H1 (cell line): ENCODE results near the gene MGST3.

ENCODE experiments used
- EZH2 ChIP-seq: fragments of 200-600 bp; sonication (generic); IDR thresholded peaks from 2 replicates; pipeline ENCODE4 v1.7.1; 2012; ENCODE audit warnings: low read depth, mild to moderate bottlenecking, moderate library complexity, low read length, inconsistent platforms; ENCODE audit not compliant: severe bottlenecking
- POLR2A ChIP-seq, 2 experiments: IDR thresholded peaks; 1 replicate in 1 of 2; 2 replicates in 1 of 2; pipeline ENCODE4 v1.6.1; 2011; ENCODE audit warnings: low read depth in 2 of 2, low read length in 2 of 2, mild to moderate bottlenecking in 2 of 2; ENCODE audit errors: control extremely low read depth in 1 of 2

DNA sequence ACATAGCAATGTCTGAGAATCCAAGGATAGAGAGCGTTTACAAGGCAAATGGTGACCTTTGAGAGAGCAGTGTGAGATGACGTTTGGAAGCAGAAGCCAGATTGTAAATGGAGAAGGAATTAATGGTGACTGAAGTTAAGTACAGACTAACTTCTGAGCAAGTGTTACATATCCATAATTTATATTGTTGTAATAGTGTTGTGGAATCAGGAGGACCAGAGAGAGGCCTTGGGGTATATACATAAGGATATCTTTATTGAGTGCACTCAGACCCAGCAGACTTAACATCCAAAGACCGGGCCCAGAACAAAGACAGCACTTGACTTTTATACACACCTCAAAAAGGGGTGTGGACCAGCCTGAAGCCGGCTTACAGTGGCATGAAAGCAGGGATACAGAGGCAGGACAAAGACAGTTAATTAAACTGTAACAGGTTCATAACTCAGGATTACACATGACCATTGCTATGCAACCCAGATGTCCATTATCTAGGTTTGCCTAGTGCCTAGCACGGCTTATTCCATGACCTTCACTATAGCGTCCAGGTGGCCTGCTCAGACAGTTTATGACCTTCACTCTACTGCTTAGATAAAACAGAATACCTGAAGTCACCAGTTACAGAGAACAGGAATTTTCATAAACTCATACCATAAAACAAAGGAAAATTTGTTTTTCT is 2.7 kb upstream of the MGST3 start:
- TF ChIP-seq POLR2A (IDR thresholded peaks at IDR 0.05; ENCODE audit: control extremely low read depth in 1 of 2, low read depth in 2 of 2, low read length in 2 of 2) (no peak), EZH2 (no peak)
